H1 (cell line): ENCODE data around the gene CBX2. TPM values are rescaled to one million over a fixed set of nuclear protein-coding genes. Genes with fewer than 3 reads are reported as not detected.

Source experiments
- CTCF ChIA-PET: fragments of 300-600 bp; sonication (Branson Sonifier 250); formaldehyde crosslinking; loops from one replicate; lab custom pipeline; 2021; ENCODE audit not compliant: partially characterized antibody; lab: Charles Lee
- POLR2A ChIA-PET: fragments of 300-600 bp; sonication (Branson Sonifier 250); formaldehyde crosslinking; loops from one replicate; lab custom pipeline; 2021; ENCODE audit warnings: inconsistent platforms; ENCODE audit not compliant: partially characterized antibody; lab: Charles Lee
- DNase-seq, 2 experiments: peaks; one replicate each; pipeline versions ENCODE4 v3.0.0 to v3.0.0-alpha.2; 2010 to 2022; ENCODE audit warnings: low spot score in 2 of 2, low read depth in 1 of 2, mixed read lengths in 1 of 2
- FAIRE-seq: peaks from 2 replicates; lab custom pipeline; 2011; peaks lifted over from hg19 to GRCh38; lab: Jason Lieb, UNC
- H2AFZ ChIP-seq: 2 replicates; pipeline ENCODE4 v1.8.1; 2012; ENCODE audit warnings: low read length, inconsistent platforms
- H2AK5ac ChIP-seq: 2 replicates; pipeline ENCODE4 v1.6.1; 2013; ENCODE audit warnings: low read depth, low read length
- H2BK120ac ChIP-seq: replicated peaks from 2 replicates; pipeline ENCODE3; 2013; ENCODE audit warnings: low read depth, low read length, inconsistent platforms
- H2BK12ac ChIP-seq: 2 replicates; pipeline ENCODE4 v1.6.1; 2013; ENCODE audit warnings: low read depth, low read length
- H2BK15ac ChIP-seq: 2 replicates; pipeline ENCODE4 v1.6.1; 2013; ENCODE audit warnings: low read length
- H2BK20ac ChIP-seq: 2 replicates; pipeline ENCODE4 v1.6.1; 2013; ENCODE audit warnings: low read length
- H2BK5ac ChIP-seq: 2 replicates; pipeline ENCODE4 v1.6.1; 2013; ENCODE audit warnings: low read depth, low read length
- H3K14ac ChIP-seq: 2 replicates; pipeline ENCODE4 v1.6.1; 2013; ENCODE audit warnings: inconsistent platforms; ENCODE audit not compliant: insufficient read length
- H3K18ac ChIP-seq: 2 replicates; pipeline ENCODE4 v1.6.1; 2013; ENCODE audit warnings: low read length; ENCODE audit errors: extremely low read depth
- H3K23ac ChIP-seq: 2 replicates; pipeline ENCODE4 v1.6.1; 2013; ENCODE audit warnings: inconsistent platforms; ENCODE audit not compliant: insufficient read length
- H3K23me2 ChIP-seq: 2 replicates; pipeline ENCODE4 v1.6.1; 2013; ENCODE audit warnings: low read depth, low read length
- H3K27ac ChIP-seq: 2 replicates; pipeline ENCODE4 v1.6.1; 2011; ENCODE audit warnings: low read depth, low read length, inconsistent platforms
- H3K27me3 ChIP-seq, 4 experiments: replicated peaks in 1 of 4; 1 replicate in 1 of 4; 2 replicates in 3 of 4; pipeline versions ENCODE4 v1.6.1 to v1.8.1; 2011 to 2013; ENCODE audit warnings: low read length in 3 of 4, mild to moderate bottlenecking in 3 of 4, inconsistent platforms in 2 of 4, mixed read lengths in 2 of 4, moderate library complexity in 1 of 4; ENCODE audit not compliant: control insufficient read depth in 3 of 4, insufficient read depth in 3 of 4; ENCODE audit errors: extremely low read depth in 1 of 4
- H3K36me3 ChIP-seq, 4 experiments: 2 replicates each; pipeline versions ENCODE4 v1.6.1 to v1.8.1; 2011 to 2013; ENCODE audit warnings: mild to moderate bottlenecking in 4 of 4, low read length in 3 of 4, moderate library complexity in 2 of 4, control low read depth in 1 of 4, inconsistent platforms in 1 of 4; ENCODE audit not compliant: insufficient read depth in 4 of 4, control insufficient read depth in 2 of 4
- H3K4ac ChIP-seq: replicated peaks from 2 replicates; pipeline ENCODE3; 2013; ENCODE audit warnings: low read length, low read depth, mixed read lengths, inconsistent platforms; ENCODE audit not compliant: insufficient read length
- H3K4me1 ChIP-seq, 4 experiments: replicated peaks in 1 of 4; 1 replicate in 1 of 4; 2 replicates in 3 of 4; pipeline versions ENCODE4 v1.6.1 to v1.8.1; 2011 to 2013; ENCODE audit warnings: low read length in 3 of 4, inconsistent platforms in 2 of 4, mixed read lengths in 1 of 4; ENCODE audit not compliant: insufficient read depth in 4 of 4, control insufficient read depth in 3 of 4
- H3K4me2 ChIP-seq, 2 experiments: 2 replicates each; pipeline versions ENCODE4 v1.6.1 to v1.8.1; 2011 to 2013; ENCODE audit warnings: low read depth in 2 of 2, low read length in 2 of 2, control low read depth in 1 of 2, inconsistent platforms in 1 of 2, mild to moderate bottlenecking in 1 of 2; ENCODE audit not compliant: insufficient read depth in 1 of 2
- H3K4me3 ChIP-seq, 4 experiments: fragments of 200-600, 300-600 bp in 1 of 4; sonication (generic), shearing (Covaris generic), sonication (Bioruptor Twin) in 1 of 4; 2 replicates each; pipeline versions ENCODE4 v1.5.1 to v1.8.1; 2011 to 2016; ENCODE audit warnings: low read length in 4 of 4, low read depth in 3 of 4, control low read depth in 2 of 4, inconsistent platforms in 2 of 4, mild to moderate bottlenecking in 2 of 4, mixed read lengths in 1 of 4, moderate library complexity in 1 of 4; ENCODE audit not compliant: insufficient read depth in 2 of 4; ENCODE audit errors: extremely low read depth in 1 of 4
- H3K56ac ChIP-seq: replicated peaks from 2 replicates; pipeline ENCODE3; 2013; ENCODE audit warnings: low read depth, mild to moderate bottlenecking, mixed read lengths, low read length, inconsistent platforms; ENCODE audit not compliant: insufficient read length
- H3K79me1 ChIP-seq: 2 replicates; pipeline ENCODE4 v1.6.1; 2013; ENCODE audit warnings: low read depth, low read length, control low read depth
- H3K79me2 ChIP-seq, 2 experiments: 2 replicates each; pipeline versions ENCODE4 v1.6.1 to v1.8.1; 2012 to 2013; ENCODE audit warnings: low read length in 2 of 2, mild to moderate bottlenecking in 2 of 2, inconsistent platforms in 1 of 2; ENCODE audit not compliant: insufficient read depth in 2 of 2, control insufficient read depth in 1 of 2
- H3K9ac ChIP-seq, 4 experiments: replicated peaks in 1 of 4; 1 replicate in 1 of 4; 2 replicates in 3 of 4; pipeline versions ENCODE4 v1.6.1 to v1.8.1; 2011 to 2013; ENCODE audit warnings: low read depth in 3 of 4, low read length in 3 of 4, control low read depth in 2 of 4, mild to moderate bottlenecking in 2 of 4, moderate library complexity in 2 of 4, inconsistent platforms in 1 of 4; ENCODE audit errors: extremely low read depth in 1 of 4
- H3K9me3 ChIP-seq, 2 experiments: 2 replicates each; pipeline versions ENCODE4 v1.6.1 to v1.8.1; 2012 to 2013; ENCODE audit warnings: mild to moderate bottlenecking in 2 of 2, moderate library complexity in 2 of 2, control low read depth in 1 of 2, inconsistent platforms in 1 of 2, low read depth in 1 of 2, low read length in 1 of 2, mixed read lengths in 1 of 2; ENCODE audit not compliant: insufficient read depth in 2 of 2
- H4K20me1 ChIP-seq, 2 experiments: replicated peaks in 1 of 2; 2 replicates each; pipeline versions ENCODE3 to v1.8.1; 2011 to 2013; ENCODE audit warnings: inconsistent platforms in 2 of 2, low read length in 2 of 2, mild to moderate bottlenecking in 1 of 2; ENCODE audit not compliant: insufficient read depth in 2 of 2, control insufficient read depth in 1 of 2
- H4K5ac ChIP-seq: 2 replicates; pipeline ENCODE4 v1.6.1; 2013; ENCODE audit warnings: low read length, low read depth, mixed read lengths, inconsistent platforms; ENCODE audit not compliant: insufficient read length
- H4K8ac ChIP-seq: 2 replicates; pipeline ENCODE4 v1.8.0; 2013; ENCODE audit warnings: mild to moderate bottlenecking, moderate library complexity, low read length, inconsistent platforms; ENCODE audit not compliant: insufficient read depth; ENCODE audit errors: extremely low read depth
- H4K91ac ChIP-seq: replicated peaks from 2 replicates; pipeline ENCODE3; 2013; ENCODE audit warnings: low read length, mixed read lengths, inconsistent platforms; ENCODE audit not compliant: insufficient read length
- KDM4A ChIP-seq: IDR thresholded peaks from one replicate; pipeline ENCODE4 v1.7.1; 2012; ENCODE audit warnings: low read depth, mild to moderate bottlenecking, moderate library complexity, low read length, inconsistent platforms; ENCODE audit not compliant: severe bottlenecking
- PHF8 ChIP-seq: fragments of 200-600 bp; sonication (generic); conservative IDR thresholded peaks from 2 replicates; pipeline ENCODE4 v1.7.1; 2012; ENCODE audit warnings: low read depth, mild to moderate bottlenecking, inconsistent platforms, low read length, moderate library complexity
- SIN3A ChIP-seq, 2 experiments: IDR thresholded peaks in 1 of 2; conservative IDR thresholded peaks in 1 of 2; 2 replicates each; pipeline ENCODE4 v1.6.1; 2011 to 2012; ENCODE audit warnings: low read length in 2 of 2, improper control_type of control experiment in 1 of 2, low read depth in 1 of 2, mild to moderate bottlenecking in 1 of 2
- TAF1 ChIP-seq: IDR thresholded peaks from 2 replicates; pipeline ENCODE4 v1.6.1; 2011; ENCODE audit warnings: mild to moderate bottlenecking, low read depth, low read length
- TCF12 ChIP-seq: IDR thresholded peaks from 2 replicates; pipeline ENCODE4 v1.6.1; 2011; ENCODE audit warnings: low read depth, mild to moderate bottlenecking, low read length
- WGBS, 2 experiments: shearing (Covaris generic) in 1 of 2; methylation state at CpG; one replicate each; pipeline versions ENCODE4 v1.1.6 to v1.1.7; 2013 to 2015; ENCODE audit warnings: low lambda C conversion rate in 2 of 2, mixed read lengths in 2 of 2, inconsistent platforms in 1 of 2, low coverage in 1 of 2, missing lambda C conversion rate in 1 of 2; ENCODE audit not compliant: insufficient replicate concordance in 2 of 2, insufficient coverage in 1 of 2, insufficient read length in 1 of 2; ENCODE audit errors: extremely low coverage in 1 of 2, missing lambda C conversion rate in 1 of 2; 5-methylcytosine and 5-hydroxymethylcytosine counted together
- polyA plus RNA-seq, 7 experiments: library from polyadenylated mRNA; depleted of rRNA in 3 of 7; stranded (reverse) in 5 of 7; unstranded in 2 of 7; fragments of >200 nt in 5 of 7; fragments of 200-250 nt in 2 of 7; gene quantifications; 1 replicate in 5 of 7; 2 replicates in 1 of 7; 4 replicates in 1 of 7; pipeline versions ENCODE4 v1.2.1 to v1.2.3, GENCODE V29; 2011 to 2013; ENCODE audit warnings: missing spikeins in 2 of 7, mixed read lengths in 2 of 7
- total RNA-seq: library from RNA; stranded (reverse); fragmentation: NEBNext Ultra II Directional; extraction: Animal tissue kit (Norgen Biotek cat#: 25700); gene quantifications from 2 replicates; pipeline ENCODE4 v1.2.1, GENCODE V29; 2021
- TF ChIP-seq, protein P1 (sequence below): IDR thresholded peaks from 2 replicates; pipeline ENCODE4 v1.6.1; 2012; ENCODE audit warnings: inconsistent platforms
- TF ChIP-seq, protein P2 (sequence below), 3 experiments: IDR thresholded peaks; 1 replicate in 2 of 3; 2 replicates in 1 of 3; pipeline versions ENCODE4 v1.5.1 to v1.6.1; 2011; ENCODE audit warnings: low read length in 3 of 3, mild to moderate bottlenecking in 3 of 3, inconsistent platforms in 2 of 3, low read depth in 1 of 3, moderate library complexity in 1 of 3; ENCODE audit not compliant: insufficient read depth in 1 of 3; ENCODE audit errors: control extremely low read depth in 1 of 3

Gene CBX2
- total and polyA plus RNA-seq, 2 of the 8 experiments (the other 6 are each of a cell fraction or from before 2014, with no cell fraction given): 64.3 to 83.9 TPM

DNA sequence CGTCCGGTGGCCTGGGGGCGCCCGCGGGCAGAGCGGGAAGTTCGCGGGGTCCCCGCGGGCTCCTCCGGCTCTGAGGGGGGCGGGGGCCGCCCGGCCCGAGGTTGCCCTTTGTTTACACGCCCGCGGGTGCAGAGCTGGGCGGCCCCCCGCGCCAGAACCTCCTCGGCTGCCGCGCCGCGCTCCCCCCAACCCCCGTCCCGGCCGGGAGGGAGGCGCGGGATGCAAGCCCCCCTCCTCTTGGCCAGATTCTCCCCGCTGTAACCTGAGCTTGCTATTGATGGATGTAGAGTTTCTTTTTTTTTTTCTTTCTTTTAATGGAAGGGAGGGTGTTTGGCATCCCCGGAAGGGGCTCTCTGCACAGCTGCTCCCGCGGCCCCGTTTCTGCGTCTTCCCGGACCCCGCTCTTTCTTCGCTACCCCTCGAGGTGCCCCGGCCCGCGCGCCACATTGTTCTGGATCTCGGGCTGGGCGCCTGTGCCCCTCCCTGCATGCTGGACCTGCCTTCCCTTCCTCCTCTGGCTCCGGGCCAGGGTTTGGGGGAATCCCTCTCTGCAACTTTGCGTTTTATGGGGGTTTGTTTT lies 646 bp downstream of the CBX2 start:
- no peak for FAIRE-seq
- Histone ChIP-seq H3K4me2 (peak overlapping the region; percentile 90 to 99), H3K9ac (peak overlapping the region; percentile 46 to 92 (median 84)), H2AK5ac (no peak overlapping the region), H3K9me3 (no peaks in the 10 kb centered on the region), H3K27ac (peak overlapping the region; percentile 85; the same call in 1 of the 2 replicates), H3K36me3 (peaks cover 17 to 41% (median 32%) of the 10 kb centered on the region in 4 experiments; a peak in 7 of 8 replicates), H3K4me3 (peak overlapping the region; percentile 55 to 97 (median 83)), H3K56ac (peak overlapping the region; percentile 43), H2BK20ac (no peak overlapping the region), H3K27me3 (no peaks in the 10 kb centered on the region; a peak in 1 of 7 replicates), H3K79me2 (peaks cover 0 to 29% of the 10 kb centered on the region in 2 experiments; a peak in 2 of 4 replicates), H2BK120ac (no peak overlapping the region), H3K79me1 (peaks cover 28% of the 10 kb centered on the region), H3K4me1 (peaks cover 4 to 19% (median 15%) of the 10 kb centered on the region in 4 experiments), H3K18ac (no peak overlapping the region; the same call in 1 of the 2 replicates), H4K8ac (peak overlapping the region; percentile 63; the same call in 1 of the 2 replicates), H3K4ac (no peak overlapping the region), H2BK12ac (no peak overlapping the region), H3K23ac (no peak overlapping the region), H4K20me1 (peaks cover 19 to 33% of the 10 kb centered on the region in 2 experiments), H3K23me2 (peaks cover 10% of the 10 kb centered on the region), H4K5ac (peak overlapping the region; percentile 34), H2BK5ac (0 out of 2 replicates have a peak overlapping the region, but pooled peaks have one; percentile 71), H3K14ac (no peak overlapping the region), H2AFZ (no peak overlapping the region), H4K91ac (peak overlapping the region; percentile 17), H2BK15ac (no peak overlapping the region)
- peak in 1 of 2 experiments; percentile 72 for DNase-seq
- ChIA-PET POLR2A (interaction anchor here (0.6 to 5.2 kb wide), 21 partner anchors 8 to 455 kb away, joined by 3 to 77 read pairs (median 5); partner anchors contain the start of gene CBX8), CTCF (interaction anchor here (0.6 to 5.9 kb wide), 11 partner anchors 8 to 225 kb away, joined by 3 to 90 read pairs (median 4); partner anchors contain the start of gene CBX4)
- WGBS, 2 experiments: 0% methylated on average over 16 of the region's 49 CpGs; no CpG with 5 or more reads in 1 of the 2 experiments
- TF ChIP-seq KDM4A (peak; percentile 49), SIN3A (conservative IDR thresholded peaks at IDR 0.05 in 1 of 2, IDR thresholded peaks at IDR 0.05 in 1 of 2; ENCODE audit: low read depth in 1 of 2, low read length in 2 of 2) (peak in 1 of 2 experiments; percentile 68; a peak in 1 of 4 replicates), PHF8 (peak; percentile 52; the same call in 1 of the 2 replicates), TAF1 (0 out of 2 replicates have a peak, but pooled peaks have one; percentile 3), TCF12 (no peak)
- TF ChIP-seq, protein P1, sequence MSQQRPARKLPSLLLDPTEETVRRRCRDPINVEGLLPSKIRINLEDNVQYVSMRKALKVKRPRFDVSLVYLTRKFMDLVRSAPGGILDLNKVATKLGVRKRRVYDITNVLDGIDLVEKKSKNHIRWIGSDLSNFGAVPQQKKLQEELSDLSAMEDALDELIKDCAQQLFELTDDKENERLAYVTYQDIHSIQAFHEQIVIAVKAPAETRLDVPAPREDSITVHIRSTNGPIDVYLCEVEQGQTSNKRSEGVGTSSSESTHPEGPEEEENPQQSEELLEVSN: peak; percentile 21; the same call in 1 of the 2 replicates
- TF ChIP-seq, protein P2, sequence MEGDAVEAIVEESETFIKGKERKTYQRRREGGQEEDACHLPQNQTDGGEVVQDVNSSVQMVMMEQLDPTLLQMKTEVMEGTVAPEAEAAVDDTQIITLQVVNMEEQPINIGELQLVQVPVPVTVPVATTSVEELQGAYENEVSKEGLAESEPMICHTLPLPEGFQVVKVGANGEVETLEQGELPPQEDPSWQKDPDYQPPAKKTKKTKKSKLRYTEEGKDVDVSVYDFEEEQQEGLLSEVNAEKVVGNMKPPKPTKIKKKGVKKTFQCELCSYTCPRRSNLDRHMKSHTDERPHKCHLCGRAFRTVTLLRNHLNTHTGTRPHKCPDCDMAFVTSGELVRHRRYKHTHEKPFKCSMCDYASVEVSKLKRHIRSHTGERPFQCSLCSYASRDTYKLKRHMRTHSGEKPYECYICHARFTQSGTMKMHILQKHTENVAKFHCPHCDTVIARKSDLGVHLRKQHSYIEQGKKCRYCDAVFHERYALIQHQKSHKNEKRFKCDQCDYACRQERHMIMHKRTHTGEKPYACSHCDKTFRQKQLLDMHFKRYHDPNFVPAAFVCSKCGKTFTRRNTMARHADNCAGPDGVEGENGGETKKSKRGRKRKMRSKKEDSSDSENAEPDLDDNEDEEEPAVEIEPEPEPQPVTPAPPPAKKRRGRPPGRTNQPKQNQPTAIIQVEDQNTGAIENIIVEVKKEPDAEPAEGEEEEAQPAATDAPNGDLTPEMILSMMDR (IDR thresholded peaks at IDR 0.05; ENCODE audit: control extremely low read depth in 1 of 3, insufficient read depth in 1 of 3, low read depth in 1 of 3, low read length in 3 of 3): no peak
